ENCODE measurements around the gene MAEA. TPM values are rescaled to one million over a fixed set of nuclear protein-coding genes. Genes with fewer than 3 reads are reported as not detected.
A peak's percentile ranks its signal among the peaks of the same experiment; 100 is the strongest.

Gene MAEA
- total RNA-seq, result 46.8 TPM
- long read RNA-seq, transcript MAEA-201 (8 exons, 2,058 nt), result minor isoform, 9 of 283 reads
- long read RNA-seq, transcript MAEA-202 (9 exons, 2,222 nt), result major isoform, 223 of 283 reads
- long read RNA-seq, transcript MAEA-213 (9 exons, 1,607 nt), result minor isoform, 5 of 283 reads
- long read RNA-seq, partial matches to known transcripts, result 9 of 283 reads
- long read RNA-seq, other reads (novel, unspliced or antisense), result 33 of 283 reads

GRCh38 chr4:1289207-1290164, at the start of gene MAEA:
MAEA (plus strand) TSS chr4:1289891; CDS start chr4:1289914, 23 bp downstream.
- peak; percentile 99 for DNase-seq (ENCODE audit: low spot score)

GRCh38 chr4:1239950-1240307, 49.8 kb upstream of the MAEA start:
- peak; percentile 60 for DNase-seq (ENCODE audit: low spot score)

- peak; percentile 78 for DNase-seq (ENCODE audit: low spot score)
These were observed 48.8 kb upstream of the MAEA start for GRCh38 chr4:1240721-1241465.

GRCh38 chr4:1241466-1241935, 48.2 kb upstream of the MAEA start:
- peak; percentile 71 for DNase-seq (ENCODE audit: low spot score)

GRCh38 chr4:1241936-1242505, 47.7 kb upstream of the MAEA start:
- DNase-seq (ENCODE audit: low spot score), result peak; percentile 72

GRCh38 chr4:1242506-1243450, 46.9 kb upstream of the MAEA start:
- peak; percentile 60 for DNase-seq (ENCODE audit: low spot score)

GRCh38 chr4:1243451-1244080, 46.1 kb upstream of the MAEA start:
- DNase-seq (ENCODE audit: low spot score), result peak; percentile 81

- DNase-seq (ENCODE audit: low spot score), result peak; percentile 87
These were observed 45.4 kb upstream of the MAEA start for GRCh38 chr4:1244081-1244977.

GRCh38 chr4:1244978-1245471, 44.7 kb upstream of the MAEA start:
- DNase-seq (ENCODE audit: low spot score), result peak; percentile 59

- peak; percentile 65 for DNase-seq (ENCODE audit: low spot score)
These were observed 44.1 kb upstream of the MAEA start for GRCh38 chr4:1245481-1246051.

GRCh38 chr4:1246111-1246881, 43.4 kb upstream of the MAEA start:
- DNase-seq (ENCODE audit: low spot score), result peak; percentile 88

GRCh38 chr4:1246901-1247863, 42.5 kb upstream of the MAEA start:
- DNase-seq (ENCODE audit: low spot score), result peak; percentile 86

- peak; percentile 89 for DNase-seq (ENCODE audit: low spot score)
These were observed 41.8 kb upstream of the MAEA start for GRCh38 chr4:1247864-1248244.

- peak; percentile 95 for DNase-seq (ENCODE audit: low spot score)
These were observed 41.2 kb upstream of the MAEA start, which contains the start of gene CTBP1 for GRCh38 chr4:1248245-1249147. CTBP1 (minus strand) TSS chr4:1249130; CDS start chr4:1241331, 7,799 bp downstream.
